ENCODE data around the gene VPS37B.

VPS37B gene

DNA sequence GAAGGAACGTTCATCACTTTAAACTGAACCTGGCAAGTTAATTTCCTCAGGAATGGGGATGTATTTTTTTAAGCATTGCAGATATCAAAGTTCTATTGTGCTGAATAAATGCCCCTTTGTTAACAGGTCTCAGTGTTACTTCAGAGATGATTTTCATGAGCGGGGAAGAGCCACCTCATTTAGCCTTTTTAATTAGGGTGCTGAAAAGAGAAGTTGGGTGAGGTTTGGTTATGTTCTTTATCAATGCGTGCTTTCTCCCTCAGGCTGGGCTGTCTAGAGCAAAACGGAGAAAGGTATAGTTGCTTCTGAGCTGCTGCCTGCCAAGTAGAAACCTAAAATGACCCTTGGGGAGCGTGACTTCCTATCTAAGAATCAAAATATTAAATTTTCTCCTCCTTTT lies 68.7 kb downstream of the VPS37B start:
- TF ChIP-seq GATA3 (IDR thresholded peaks at IDR 0.05; ENCODE audit: low read depth, low read length): no peak
- no peak for TF ChIP-seq GATA2 (IDR thresholded peaks at IDR 0.05; ENCODE audit: low read depth, low read length)

DNA sequence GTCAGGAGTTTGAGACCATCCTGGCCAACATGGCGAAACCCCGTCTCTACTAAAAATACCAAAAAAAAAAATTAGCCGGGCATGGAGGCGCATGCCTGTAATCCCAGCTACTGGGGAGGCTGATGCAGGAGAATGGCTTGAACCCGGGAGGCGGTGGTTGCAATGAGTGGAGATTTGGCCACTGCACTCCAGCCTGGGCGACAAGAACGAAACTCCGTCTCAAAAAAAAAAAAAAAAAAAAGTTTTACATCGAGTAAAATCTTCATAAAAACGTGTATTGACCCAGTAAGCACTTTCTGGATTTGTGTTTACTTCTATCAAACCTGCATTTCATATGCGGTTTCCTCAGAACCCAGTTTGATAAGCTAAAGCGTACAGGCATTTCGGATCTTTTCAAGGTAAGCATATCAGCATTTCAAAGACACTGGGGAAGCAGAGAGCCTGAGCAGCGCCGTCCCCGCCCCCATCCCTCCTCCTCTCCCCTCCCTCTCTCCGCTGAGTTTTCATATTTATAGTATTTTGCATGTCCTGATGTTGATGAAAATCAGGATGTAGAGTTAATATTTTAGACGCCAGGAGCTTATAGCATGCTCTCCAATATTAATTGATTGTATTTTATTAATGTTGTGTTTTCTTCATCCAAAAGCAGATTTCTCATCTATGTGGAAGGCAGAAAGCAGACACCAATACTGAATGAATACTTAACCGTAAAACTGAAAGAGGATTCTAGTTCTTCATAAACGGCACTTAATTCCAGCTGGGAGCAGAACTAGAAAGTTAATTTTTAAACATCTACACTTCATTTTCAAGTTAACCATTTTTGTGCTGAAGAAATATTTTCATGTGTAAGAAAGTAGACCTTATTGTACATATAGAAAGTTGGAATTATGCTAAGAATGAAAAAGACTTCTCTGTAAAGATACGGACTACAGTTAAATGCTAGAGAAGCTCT lies 69.9 kb downstream of the VPS37B start:
- TF ChIP-seq GATA3 (IDR thresholded peaks at IDR 0.05; ENCODE audit: low read depth, low read length): no peak

- no peak for TF ChIP-seq GATA2 (IDR thresholded peaks at IDR 0.05; ENCODE audit: low read depth, low read length)
- TF ChIP-seq GATA3 (IDR thresholded peaks at IDR 0.05; ENCODE audit: low read depth, low read length): no peak
Observed at GRCh38 chr12:122823429-122823828, 72.5 kb downstream of the VPS37B start.

DNA sequence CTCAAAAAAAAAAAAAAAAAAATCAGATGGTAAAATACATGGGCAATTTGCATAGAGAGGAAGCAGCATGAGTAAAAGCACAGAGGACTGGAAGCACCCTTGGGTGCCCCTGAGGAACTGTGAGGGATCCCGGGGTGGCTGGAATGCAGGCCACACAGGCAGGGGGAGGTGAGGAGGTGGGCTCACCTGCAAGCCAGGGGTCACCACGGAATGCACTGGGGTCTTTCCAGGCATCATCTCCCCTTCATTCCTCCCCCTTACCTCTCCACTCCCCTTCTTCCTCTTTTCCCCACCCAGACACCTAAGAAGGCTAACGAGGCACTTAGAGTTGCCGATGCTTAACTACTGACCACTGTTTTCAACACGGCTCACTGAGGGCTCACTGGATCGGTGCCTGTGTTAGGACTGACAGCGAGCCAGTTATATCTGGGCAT lies 75.1 kb downstream of the VPS37B start:
- TF ChIP-seq GATA3 (IDR thresholded peaks at IDR 0.05; ENCODE audit: low read depth, low read length) (no peak), GATA2 (IDR thresholded peaks at IDR 0.05; ENCODE audit: low read depth, low read length) (no peak)

DNA sequence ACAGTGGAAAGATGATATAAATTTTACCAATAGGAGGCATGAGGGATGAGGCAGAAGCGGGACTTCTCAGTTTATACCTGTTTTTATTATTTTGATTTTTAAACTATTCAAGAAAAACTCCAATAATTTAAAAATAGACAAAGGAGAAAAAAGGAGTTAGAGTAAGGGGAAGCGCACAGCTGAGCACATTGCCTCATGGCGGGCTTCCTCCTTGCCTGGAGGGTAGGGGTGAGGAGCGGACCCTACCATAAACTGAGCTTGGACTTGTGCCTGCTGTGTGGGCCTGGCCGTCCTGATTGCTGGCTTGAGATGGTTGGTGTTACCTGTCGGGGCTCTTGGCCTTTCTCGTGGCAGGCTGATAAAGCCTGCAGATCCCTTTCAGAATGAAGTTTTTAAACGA lies 75.8 kb downstream of the VPS37B start:
- TF ChIP-seq GATA3 (IDR thresholded peaks at IDR 0.05; ENCODE audit: low read depth, low read length): no peak
- no peak for TF ChIP-seq GATA2 (IDR thresholded peaks at IDR 0.05; ENCODE audit: low read depth, low read length)

GRCh38 chr12:122819209-122819785 lies 76.6 kb downstream of the VPS37B start:
- TF ChIP-seq GATA3 (IDR thresholded peaks at IDR 0.05; ENCODE audit: low read depth, low read length) (no peak), GATA2 (IDR thresholded peaks at IDR 0.05; ENCODE audit: low read depth, low read length) (no peak)
